HG02759 (cell line): Measurements from ENCODE around the gene ZSWIM1.

ENCODE experiments used
- ATAC-seq: cut with Tn5 transposase; IDR thresholded peaks from one replicate; pipeline ENCODE4 v1.9.1; 2021; ENCODE audit warnings: mild to moderate bottlenecking, moderate library complexity; ENCODE audit not compliant: unreplicated experiment

Gene ZSWIM1

DNA sequence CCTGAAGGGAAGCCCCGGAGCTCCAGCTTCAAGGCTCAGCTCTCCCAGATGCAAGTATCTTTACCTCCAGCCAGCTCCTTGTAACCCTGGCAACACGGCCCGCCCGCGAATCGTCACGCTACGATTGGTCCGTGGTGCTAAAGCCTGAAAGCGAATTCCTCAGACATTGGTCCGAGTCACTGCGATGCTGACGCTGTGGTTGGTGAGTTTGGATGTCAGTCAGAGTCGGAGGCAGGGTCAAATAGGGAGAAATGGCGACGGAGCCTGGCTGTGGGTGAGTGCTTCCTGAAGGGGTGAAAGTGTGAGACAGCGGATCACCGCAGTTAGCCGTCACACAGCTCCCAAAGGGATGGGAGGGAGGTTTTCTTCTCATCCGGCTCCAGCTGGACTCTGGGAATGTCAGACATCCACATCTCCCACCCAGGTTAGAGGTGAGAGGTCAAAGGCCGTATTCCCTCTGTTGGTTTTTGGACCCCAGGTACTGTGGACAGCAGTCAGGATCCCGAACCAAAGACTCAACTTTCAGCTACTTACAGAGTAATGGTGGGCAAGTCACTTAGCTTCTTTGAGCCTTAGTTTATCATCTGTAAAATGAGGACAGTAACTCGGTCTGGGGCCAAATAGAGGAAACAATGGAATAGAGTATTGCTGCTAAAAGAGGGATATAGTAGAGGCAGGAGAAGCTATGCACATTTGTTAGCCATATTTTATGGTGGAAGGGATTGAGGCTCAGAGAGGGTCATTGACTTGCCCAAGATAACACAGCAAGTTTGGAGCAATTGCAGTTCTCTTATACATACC, at the start of gene ZSWIM1:
TSS of gene ZSWIM1 (plus strand) at position 240 of the 801 bp plus-strand sequence. CDS start 1,366 bp downstream, outside the sequence.
- peak; percentile 98 for ATAC-seq

DNA sequence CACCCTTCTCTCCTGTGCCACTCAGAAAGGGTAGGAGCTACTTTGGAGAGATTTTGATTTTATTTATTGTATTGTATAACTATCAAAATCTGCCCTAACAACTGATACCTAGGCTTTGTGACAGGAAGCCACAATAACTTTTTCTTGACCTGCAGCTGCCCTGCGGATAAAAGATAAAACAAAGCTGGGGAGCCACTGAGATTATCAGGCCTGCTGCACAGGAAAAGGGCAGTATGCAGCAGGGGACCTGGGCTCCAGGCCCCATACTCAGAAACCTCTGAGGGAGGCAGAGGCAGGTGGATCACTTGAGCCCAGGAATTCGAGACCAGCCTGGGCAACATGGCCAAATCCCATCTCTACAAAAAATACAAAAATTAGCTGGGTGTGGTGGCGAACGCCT, 48.4 kb upstream of the ZSWIM1 start:
- ATAC-seq, result no peak

DNA sequence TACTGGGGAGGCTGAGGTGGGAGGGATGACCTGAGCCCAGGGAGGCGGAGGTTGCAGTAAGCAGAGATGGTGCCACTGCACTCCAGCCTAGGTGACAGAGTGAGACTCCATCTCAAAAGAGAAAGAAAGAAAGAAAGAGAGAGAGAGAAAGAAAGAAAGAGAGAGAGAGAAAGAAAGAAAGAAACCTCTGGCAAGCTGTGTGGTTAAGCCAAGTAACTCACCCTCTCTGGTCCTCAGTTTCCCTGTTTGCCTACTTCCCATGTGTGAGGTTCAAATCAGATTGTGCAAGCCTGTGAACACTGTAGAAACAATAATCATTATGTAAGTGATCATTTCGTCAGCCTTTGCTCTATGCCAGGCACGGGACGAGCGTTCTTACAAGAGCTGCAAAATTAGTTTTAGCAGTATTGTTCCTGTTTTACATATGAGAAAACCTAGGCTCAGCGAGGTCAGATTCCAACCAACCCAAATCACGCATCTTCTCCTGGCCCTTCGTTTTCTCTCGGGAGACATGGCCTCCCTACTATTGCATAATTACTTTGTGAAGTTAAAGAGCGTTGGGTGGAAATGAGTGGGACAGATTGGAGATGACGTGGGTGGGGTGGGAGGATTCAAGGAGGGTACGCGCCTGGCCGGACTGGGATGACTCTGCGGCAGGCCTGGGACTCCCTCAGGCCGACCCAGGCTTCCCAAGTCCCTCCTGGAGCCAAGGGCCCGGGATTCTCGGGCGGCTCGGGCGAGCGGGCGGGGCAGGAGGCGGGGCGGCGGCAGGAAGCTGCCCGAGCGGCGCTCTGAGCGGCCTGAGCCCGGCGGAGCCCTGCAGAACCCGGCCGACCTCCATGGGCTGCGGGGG, 47.8 kb upstream of the ZSWIM1 start, which contains the start of gene SNX21:
TSS of gene SNX21 (plus strand) at position 770 of the 853 bp plus-strand sequence. CDS start 121 bp downstream, outside the sequence.
- ATAC-seq, result peak; percentile 60

DNA sequence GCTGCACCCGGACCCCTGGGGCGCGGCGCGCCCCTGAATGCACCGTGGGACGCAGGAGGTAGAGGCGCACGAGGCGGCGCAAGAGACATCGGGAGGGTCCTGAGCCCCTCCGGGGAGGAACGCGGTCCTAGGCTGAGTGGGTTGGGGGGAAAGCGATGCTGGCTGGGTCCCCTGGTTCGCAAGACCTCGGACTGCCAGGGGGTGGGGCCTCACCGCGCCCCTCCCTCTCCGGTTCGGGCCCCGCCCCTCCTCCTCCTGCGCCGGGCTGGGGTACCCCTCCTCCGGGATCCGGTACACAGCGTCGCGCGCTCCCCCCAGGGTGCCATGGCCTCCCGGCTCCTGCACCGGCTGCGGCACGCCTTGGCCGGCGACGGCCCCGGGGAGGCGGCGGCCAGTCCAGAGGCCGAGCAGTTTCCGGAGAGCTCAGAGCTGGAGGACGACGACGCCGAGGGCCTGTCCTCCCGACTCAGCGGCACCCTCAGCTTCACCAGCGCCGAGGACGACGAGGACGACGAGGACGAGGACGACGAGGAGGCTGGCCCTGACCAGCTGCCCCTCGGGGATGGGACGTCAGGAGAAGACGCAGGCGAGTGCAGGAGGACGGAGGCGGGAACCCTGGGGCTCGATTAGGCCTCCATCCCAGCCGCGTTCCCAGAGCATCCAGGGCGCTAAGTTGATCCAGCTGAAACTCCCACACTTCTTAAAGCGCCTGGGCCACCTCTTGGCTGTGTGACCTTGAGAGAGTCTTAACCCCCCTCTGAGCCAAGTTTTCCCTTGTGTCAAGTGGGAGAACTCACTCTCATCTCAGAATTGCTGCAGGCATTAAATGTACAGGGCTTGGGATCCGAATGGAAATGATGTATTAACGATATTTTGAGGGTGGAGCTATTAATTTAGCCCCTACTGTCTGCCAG, 46.9 kb upstream of the ZSWIM1 start:
- ATAC-seq, result peak; percentile 58

DNA sequence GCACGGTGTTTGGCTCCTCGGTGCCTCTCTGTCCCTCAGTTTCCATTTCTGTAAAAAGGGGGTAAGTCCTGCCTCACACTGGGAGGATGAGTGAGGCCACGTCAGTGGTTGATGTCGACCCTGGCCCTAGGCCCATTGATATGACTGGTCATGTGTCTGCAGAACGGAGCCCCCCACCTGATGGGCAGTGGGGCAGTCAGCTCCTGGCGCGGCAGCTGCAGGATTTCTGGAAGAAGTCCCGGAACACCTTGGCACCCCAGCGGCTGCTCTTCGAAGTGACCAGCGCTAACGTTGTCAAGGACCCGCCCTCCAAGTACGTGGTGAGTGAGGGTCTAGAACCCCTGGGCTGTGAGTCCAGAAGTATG, 46.2 kb upstream of the ZSWIM1 start:
- no peak for ATAC-seq

DNA sequence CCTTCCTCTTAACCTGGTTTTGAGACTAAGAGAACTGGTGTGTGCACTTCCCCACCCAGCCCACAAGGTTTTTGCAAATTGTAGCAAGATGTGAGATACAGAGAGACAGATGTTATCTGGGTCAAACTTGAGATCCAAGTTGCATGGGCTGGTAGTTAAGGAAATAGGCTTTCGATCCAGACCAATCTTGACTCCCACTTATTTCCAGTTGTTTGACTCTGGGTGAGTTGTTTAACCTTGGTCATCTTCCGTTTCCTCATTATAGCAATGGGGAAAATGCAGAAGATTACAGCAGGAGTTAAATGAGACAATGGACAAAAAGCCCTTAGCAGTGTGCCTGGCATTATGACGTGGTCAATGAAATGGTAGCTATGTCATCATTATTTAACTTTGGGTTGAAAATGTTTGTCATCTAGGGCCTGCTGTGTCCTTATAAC, 45.7 kb upstream of the ZSWIM1 start:
- no peak for ATAC-seq

DNA sequence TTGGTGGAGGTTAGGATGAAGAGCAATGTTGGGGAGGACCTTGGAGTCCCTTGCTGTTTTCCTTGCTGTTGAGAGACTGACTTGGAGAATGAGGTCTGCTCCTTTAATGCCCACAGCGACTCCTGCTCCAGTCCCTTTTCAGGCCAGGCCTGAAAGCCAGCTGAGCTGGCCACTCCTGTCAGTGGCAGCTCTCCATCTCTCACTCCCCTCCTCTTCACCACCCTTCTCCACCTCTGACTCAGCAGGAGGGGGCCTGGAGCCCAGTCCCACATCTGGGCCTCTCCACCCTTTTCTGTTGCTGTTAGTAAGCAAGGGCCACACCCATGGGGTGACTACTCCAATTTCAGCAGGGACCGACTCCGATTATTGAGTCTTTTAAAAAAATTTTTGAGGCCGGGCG, 45.2 kb upstream of the ZSWIM1 start:
- ATAC-seq, result no peak

DNA sequence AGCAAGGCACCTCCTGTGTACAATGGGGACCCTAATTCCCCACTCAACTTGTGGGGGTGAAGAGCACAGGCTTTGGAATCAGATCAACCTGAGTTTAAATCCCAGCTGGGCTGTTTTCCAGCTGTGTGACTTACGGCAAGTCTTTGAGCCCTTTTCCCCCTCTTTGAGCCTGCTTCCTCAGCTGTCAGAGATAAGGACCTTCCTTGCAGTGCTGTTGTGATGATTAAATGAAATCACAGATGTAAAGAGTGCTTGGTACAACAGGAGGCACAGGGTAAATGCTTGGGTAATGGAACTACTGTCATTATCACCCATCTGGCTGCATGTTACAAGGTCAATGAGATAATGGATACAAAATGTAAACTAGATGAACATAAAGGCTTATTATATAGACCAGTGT, 44.2 kb upstream of the ZSWIM1 start:
- no peak for ATAC-seq

DNA sequence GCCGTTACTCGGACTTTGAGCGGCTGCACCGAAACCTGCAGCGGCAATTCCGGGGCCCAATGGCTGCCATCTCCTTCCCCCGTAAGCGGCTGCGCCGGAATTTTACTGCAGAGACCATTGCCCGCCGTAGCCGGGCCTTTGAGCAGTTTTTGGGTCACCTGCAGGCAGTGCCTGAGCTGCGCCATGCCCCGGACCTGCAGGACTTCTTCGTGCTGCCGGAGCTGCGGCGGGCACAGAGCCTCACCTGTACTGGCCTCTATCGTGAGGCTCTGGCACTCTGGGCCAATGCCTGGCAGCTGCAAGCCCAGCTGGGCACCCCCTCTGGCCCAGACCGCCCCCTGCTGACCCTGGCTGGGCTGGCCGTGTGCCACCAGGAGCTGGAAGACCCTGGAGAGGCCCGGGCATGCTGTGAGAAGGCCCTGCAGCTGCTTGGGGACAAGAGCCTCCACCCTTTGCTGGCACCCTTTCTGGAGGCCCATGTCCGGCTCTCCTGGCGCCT, 40.3 kb upstream of the ZSWIM1 start:
- ATAC-seq, result no peak

DNA sequence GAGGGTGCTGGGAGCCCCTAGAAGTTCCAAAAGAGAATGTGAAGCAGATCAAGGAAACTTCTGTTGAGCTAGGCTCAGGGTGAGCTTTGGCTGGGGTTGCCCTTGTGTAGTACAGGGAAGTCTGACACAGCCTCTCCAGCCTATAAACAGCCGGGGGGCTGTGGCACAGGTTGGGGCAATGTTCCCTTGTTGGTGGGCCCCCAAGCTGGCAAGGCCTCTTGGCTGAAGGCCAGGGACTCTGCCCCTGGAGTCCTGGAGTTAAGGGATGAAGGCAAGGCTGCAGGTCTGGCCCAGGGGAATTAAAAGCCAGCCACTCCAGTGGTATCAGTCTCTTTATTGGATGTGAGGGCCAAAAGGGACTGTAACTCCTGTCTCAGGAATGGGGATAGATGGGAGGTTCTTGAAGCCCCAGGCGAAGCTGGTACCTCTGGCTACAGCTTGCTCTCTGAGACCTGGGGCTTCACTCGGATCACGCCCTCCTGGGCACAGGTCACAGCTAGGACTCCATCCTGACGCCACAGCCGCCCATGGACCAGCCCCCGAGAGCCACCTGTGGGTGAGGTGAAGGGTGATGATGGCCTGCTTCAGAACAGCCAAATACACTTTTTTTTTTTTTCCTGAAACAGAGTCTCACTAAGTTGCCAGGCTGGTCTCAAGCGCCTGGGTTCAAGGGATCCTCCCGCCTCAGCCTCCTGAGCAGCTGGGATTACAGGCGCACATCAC, 39.5 kb upstream of the ZSWIM1 start:
- ATAC-seq, result no peak

DNA sequence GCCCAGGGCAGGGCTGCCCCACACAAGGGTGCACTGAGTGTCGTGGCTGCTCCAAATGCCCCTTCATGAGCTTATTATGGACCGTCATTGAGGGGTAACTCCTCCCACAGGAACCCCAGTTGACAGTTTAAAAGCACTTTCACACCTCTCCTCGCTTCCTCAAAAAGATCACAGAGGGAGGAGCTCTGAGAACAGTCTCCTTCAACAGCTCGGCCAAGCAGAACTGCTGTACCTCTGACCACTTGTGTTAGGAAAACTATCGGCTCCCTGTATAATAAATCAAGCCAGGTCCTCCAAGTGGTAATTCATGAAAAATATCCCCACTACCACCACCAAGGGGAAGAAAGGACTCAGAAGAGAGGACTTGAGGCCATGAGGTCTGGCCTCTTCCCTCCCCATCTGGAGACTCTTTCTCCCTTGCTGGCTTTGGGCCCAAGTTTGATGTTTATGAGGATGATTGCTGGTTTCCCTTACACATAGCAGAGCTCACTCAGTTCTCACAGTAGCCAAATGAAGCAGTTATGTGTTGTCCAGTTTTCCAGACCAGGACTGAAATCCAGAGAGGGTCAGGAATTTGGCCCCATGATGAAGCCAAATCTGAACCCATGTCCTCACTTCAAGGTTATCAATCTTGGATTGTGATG, 38.7 kb upstream of the ZSWIM1 start:
- no peak for ATAC-seq

DNA sequence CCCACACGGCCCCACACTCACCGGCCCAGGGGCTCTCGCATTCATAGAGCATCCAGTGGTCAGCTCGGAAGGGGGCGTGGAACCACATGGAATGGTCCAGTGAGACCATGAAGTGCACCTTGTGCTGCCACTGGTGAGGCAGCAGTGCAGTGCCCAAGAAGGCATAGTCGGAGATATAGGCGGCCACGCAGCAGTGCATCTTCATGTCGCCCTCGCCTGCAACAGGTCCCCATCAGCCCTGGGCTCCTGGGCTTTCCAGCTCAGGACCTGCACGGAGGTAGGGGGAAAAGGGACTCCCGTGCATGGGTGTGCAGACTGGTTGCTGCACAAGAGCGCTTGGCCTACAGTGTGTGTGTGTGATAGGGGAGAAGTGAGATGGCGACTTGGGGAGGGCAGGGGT, 37.5 kb upstream of the ZSWIM1 start:
- no peak for ATAC-seq

DNA sequence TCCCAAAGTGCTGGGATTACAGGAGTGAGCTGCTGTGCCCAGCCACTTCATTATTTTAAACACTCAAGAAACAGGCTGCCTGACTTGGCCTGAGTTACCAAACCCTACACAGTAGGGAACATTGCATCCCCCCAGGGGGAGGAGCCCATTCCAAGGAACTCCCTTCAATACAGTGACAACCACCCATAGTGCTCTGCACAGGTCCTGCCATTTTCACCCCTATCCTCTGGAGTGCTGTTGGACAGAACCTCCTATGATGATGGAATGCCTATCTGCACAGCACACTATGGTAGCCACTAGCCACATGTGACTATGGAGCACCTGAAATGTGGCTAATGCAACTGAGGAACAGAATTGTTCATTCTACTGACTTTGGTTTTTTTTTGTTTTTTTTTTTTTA, 35.6 kb upstream of the ZSWIM1 start:
- no peak for ATAC-seq

DNA sequence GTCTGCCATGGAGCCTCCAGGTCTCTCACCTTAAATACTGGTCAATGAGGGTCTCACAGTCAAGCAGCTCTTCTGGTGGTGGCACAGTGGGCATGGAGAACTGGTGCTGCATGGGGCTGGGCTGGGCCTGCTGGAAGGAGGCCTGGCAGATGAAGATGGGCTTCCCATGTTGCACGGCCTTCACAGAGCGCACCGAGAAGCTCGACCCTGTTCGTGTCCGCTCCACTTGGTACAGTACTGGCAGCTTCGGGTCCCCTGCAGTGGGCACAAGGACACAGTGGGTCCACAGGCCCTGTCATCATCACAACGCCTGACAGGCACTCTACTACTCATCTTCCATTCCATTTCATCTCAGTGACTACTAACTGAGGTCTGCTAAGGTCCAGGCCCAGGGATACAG, 32.6 kb upstream of the ZSWIM1 start:
- ATAC-seq, result no peak

DNA sequence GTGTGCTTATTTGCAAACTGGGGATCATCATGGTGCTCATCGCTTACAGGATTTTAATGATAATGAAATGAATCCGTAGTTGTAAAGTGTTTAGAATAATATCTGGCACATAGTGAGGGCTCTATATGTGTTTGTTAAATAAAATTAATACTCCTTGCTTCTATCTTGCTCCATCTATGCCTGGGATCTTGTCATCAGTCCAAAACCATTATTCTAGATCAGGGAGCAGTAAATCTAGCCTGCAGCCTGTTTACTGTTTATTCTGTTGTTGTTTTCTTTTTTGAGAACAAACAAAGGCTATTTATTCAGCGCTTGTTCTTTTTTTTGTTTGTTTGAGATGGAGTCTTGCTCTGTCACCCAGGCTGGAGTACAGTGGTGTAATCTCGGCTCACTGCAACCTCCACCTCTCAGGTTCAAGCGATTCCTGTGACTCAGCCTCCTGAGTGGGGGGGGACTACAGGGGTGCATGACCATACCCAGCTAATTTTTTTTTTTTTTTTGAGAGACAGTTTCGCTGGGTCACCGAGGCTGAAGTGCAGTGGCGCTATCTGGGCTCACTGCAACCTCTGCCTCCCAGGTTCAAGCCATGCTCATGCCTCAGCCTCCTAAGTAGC, 32.0 kb upstream of the ZSWIM1 start:
- ATAC-seq, result no peak

DNA sequence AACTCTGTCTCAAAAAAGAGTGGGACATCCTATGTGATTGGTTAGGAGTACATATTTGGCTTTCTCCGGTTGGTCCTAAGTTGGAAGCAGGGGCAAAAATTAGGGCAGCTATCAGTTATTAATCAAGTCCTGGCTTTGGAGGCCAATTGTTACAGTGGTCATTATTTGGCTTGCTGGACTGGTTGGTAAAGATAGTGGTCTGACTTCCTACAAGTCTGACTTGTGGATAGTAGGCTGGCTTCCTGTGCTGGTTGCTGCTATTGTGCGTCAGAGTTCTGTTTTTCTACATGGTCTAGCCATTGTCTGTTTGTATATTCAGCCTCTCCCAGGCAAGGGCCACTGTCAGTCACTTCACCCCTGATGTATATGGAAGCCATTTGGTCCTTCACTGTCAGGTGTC, 30.8 kb upstream of the ZSWIM1 start:
- no peak for ATAC-seq

DNA sequence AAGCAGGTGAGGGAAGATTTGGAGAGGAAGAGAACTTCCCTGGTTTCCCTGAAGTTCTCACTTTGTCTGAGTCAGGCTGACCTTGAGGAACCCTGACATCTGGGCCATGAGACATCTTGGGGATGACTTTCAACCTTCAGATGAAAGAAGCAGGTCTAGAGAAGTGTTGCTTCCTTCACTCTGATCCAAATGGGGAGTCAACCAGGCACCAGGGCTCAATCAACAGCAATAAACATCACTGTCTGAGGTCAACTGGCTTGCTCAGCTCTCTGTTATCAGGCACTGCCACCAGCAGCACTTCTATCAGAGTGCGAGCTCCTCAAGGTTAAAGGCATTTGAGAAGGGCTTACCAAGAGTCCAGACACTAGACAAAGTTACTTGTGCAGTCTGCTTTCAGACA, 30.1 kb upstream of the ZSWIM1 start:
- no peak for ATAC-seq

DNA sequence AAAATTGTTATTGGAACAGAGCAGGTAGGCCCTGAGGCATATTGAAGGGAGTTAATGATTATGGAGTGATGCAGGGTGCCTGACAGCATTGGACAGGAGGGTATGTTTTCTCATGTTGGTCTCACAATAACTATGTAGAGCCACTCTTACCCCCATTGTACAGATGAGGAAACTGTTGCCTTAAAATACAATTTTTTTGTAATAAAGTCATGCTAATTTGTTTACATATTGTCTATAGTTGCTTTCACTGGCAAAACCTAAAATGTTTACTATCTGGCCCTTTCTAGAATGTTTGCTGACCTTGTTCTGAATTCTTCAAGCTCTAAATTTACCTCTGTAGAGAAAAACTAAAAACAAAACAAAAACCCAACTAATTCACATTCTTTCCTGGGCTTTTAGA, 29.5 kb upstream of the ZSWIM1 start:
- ATAC-seq, result no peak

DNA sequence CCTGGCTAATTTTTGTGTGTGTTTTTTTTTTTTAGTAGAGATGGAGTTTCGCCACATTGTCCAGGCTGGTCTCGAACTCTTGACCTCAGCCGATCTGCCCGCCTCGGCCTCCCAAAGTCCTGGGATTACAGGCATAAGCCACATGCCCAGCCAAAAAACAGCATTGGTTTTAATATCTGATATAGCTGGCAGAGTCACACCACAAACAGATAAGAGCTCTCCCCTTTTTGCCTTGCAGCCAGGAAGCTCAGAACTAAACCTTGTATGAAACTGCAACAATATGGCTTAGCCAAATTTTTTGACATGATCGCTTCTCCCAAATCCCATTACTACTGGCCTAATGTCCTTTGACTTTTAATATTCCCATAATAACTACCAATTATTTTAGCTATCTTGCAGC, 28.7 kb upstream of the ZSWIM1 start:
- no peak for ATAC-seq
